Gastroesophageal sphincter (tissue), 3 donors: Measurements from ENCODE around the gene SPATA20.

ENCODE experiments used
- CTCF ChIP-seq, 4 experiments: fragments of 200-600 bp in 2 of 4; fragments of 450-650 bp in 2 of 4; sonication (generic) in 1 of 4; IDR thresholded peaks; one replicate each; pipeline ENCODE4 v1.5.1; 2017 to 2019; ENCODE audit warnings: antibody characterized with exemption in 4 of 4, mild to moderate bottlenecking in 2 of 4, moderate library complexity in 2 of 4
- POLR2AphosphoS5 ChIP-seq: sonication (generic); formaldehyde crosslinking; IDR thresholded peaks from one replicate; pipeline ENCODE4 v1.6.1; 2017; ENCODE audit warnings: antibody characterized with exemption

- TF ChIP-seq CTCF (IDR thresholded peaks at IDR 0.05) = no peak
- TF ChIP-seq POLR2AphosphoS5 = no peak
These were observed 24.2 kb upstream of the SPATA20 start for GRCh38 chr17:50522766-50523165.
